Left lung (tissue), 10 donors: ENCODE results near the gene AKT3. TPM values are rescaled to one million over a fixed set of nuclear protein-coding genes. Genes with fewer than 3 reads are reported as not detected.

Experiments
- ATAC-seq: fragments of 200-7000 bp; cut with Tn5 transposase; one replicate; pipeline ENCODE4 v1.9.1; 2020; ENCODE audit warnings: moderate library complexity
- DNase-seq, 4 donors: peaks; one replicate each; pipeline ENCODE4 v3.0.0-alpha.2; 2013 to 2020
- H3K27ac ChIP-seq, 2 donors: fragments of 200-600 bp; sonication (generic) in 1 of 2; one replicate each; pipeline versions ENCODE4 v1.5.0 to v1.8.0; 2020 to 2021
- H3K27me3 ChIP-seq, 2 donors: fragments of 200-600 bp; sonication (generic) in 1 of 2; one replicate each; pipeline versions ENCODE4 v1.5.0 to v1.8.0; 2020 to 2021
- H3K36me3 ChIP-seq, 2 donors: fragments of 200-600 bp; sonication (generic) in 1 of 2; one replicate each; pipeline versions ENCODE4 v1.5.0 to v1.8.0; 2020 to 2021
- H3K4me1 ChIP-seq, 2 donors: fragments of 200-600 bp; one replicate each; pipeline ENCODE4 v1.8.0; 2021
- H3K4me3 ChIP-seq, 2 donors: fragments of 200-600 bp; sonication (generic) in 1 of 2; one replicate each; pipeline versions ENCODE4 v1.5.0 to v1.8.0; 2020 to 2021; ENCODE audit warnings: mild to moderate bottlenecking in 1 of 2
- H3K9me3 ChIP-seq, 2 donors: fragments of 200-600 bp; sonication (generic) in 1 of 2; one replicate each; pipeline versions ENCODE4 v1.5.0 to v1.8.0; 2020 to 2021
- CTCF ChIP-seq, 2 donors: fragments of 200-600 bp; sonication (generic) in 1 of 2; IDR thresholded peaks; one replicate each; pipeline versions ENCODE4 v1.5.0 to v1.8.0; 2021; ENCODE audit warnings: antibody characterized with exemption in 2 of 2
- intact Hi-C, 2 donors: fragments of 100-400 bp; cut with DNase I; formaldehyde crosslinking; loops; one replicate each; pipeline versions ENCODE4 v1.11.2 to v1.14.2; 2022
- polyA plus RNA-seq, 6 donors: library from polyadenylated mRNA; unstranded; fragments of 120-200 nt; gene quantifications; one replicate each; pipeline ENCODE4 v1.2.1, GENCODE V29; 2013; ENCODE audit not compliant: insufficient read length in 6 of 6
- total RNA-seq, 2 donors: library from RNA; stranded (reverse); fragmentation: NEBNext Ultra II Directional; extraction: Animal tissue kit (Norgen Biotek cat#: 25700); gene quantifications; one replicate each; pipeline ENCODE4 v1.2.1, GENCODE V29; 2021
- donor health status: DM: no; HTN: yes; CAD: no.
- donor health status: DM: no; HTN: no; CAD: no.

AKT3 gene
- total and polyA plus RNA-seq, 8 donors, result 24.1 to 44.9 (median 29.4) TPM

- H3K9me3 ChIP-seq, result peaks cover 0 to 6% of the 10 kb centered on the region in 2 donors
- DNase-seq (no peak), ATAC-seq (no peak)
- no peaks in the 10 kb centered on the region for H3K27me3 ChIP-seq
- H3K27ac ChIP-seq, result no peak overlapping the region
- TF ChIP-seq CTCF (IDR thresholded peaks at IDR 0.05), result no peak
- no peaks in the 10 kb centered on the region for H3K36me3 ChIP-seq
- intact Hi-C loops, result no loop called here
- no peaks in the 10 kb centered on the region for H3K4me1 ChIP-seq
- H3K4me3 ChIP-seq, result no peak overlapping the region
These were observed 277.1 kb downstream of the AKT3 start for GRCh38 chr1:243572940-243573339.

- H3K4me1 ChIP-seq, result no peaks in the 10 kb centered on the region
- no peak overlapping the region for H3K27ac ChIP-seq
- no peak for TF ChIP-seq CTCF (IDR thresholded peaks at IDR 0.05)
- H3K27me3 ChIP-seq, result no peaks in the 10 kb centered on the region
- H3K4me3 ChIP-seq, result no peak overlapping the region
- no peaks in the 10 kb centered on the region for H3K36me3 ChIP-seq
- H3K9me3 ChIP-seq, result no peaks in the 10 kb centered on the region
- DNase-seq (no peak), ATAC-seq (no peak)
- intact Hi-C loops, result no loop called here
These were observed 281.2 kb downstream of the AKT3 start for GRCh38 chr1:243568793-243569192.

GRCh38 chr1:243564814-243565213, 285.2 kb downstream of the AKT3 start:
- ATAC-seq (no peak), DNase-seq (no peak)
- intact Hi-C loops, result no loop called here
- no peaks in the 10 kb centered on the region for H3K9me3 ChIP-seq
- no peak overlapping the region for H3K4me3 ChIP-seq
- H3K4me1 ChIP-seq, result no peaks in the 10 kb centered on the region
- no peak for TF ChIP-seq CTCF (IDR thresholded peaks at IDR 0.05)
- H3K36me3 ChIP-seq, result peaks cover 0 to 13% of the 10 kb centered on the region in 2 donors
- H3K27ac ChIP-seq, result no peak overlapping the region
- no peaks in the 10 kb centered on the region for H3K27me3 ChIP-seq

- no peak for TF ChIP-seq CTCF (IDR thresholded peaks at IDR 0.05)
- Histone ChIP-seq H3K4me1 (no peaks in the 10 kb centered on the region), H3K4me3 (no peak overlapping the region), H3K27me3 (no peaks in the 10 kb centered on the region), H3K27ac (no peak overlapping the region), H3K36me3 (peaks cover 0 to 13% of the 10 kb centered on the region in 2 donors), H3K9me3 (no peaks in the 10 kb centered on the region)
- intact Hi-C loops, result no loop called here
- ATAC-seq, result no peak
- no peak for DNase-seq
These were observed 286.3 kb downstream of the AKT3 start for GRCh38 chr1:243563732-243564131.

GRCh38 chr1:243562473-243562872, 287.6 kb downstream of the AKT3 start:
- no peak overlapping the region for H3K4me3 ChIP-seq
- H3K4me1 ChIP-seq, result no peaks in the 10 kb centered on the region
- ATAC-seq (no peak), DNase-seq (no peak)
- H3K27ac ChIP-seq, result no peak overlapping the region
- no peaks in the 10 kb centered on the region for H3K27me3 ChIP-seq
- no peak for TF ChIP-seq CTCF (IDR thresholded peaks at IDR 0.05)
- H3K9me3 ChIP-seq, result no peaks in the 10 kb centered on the region
- H3K36me3 ChIP-seq, result peaks cover 0 to 13% of the 10 kb centered on the region in 2 donors
- intact Hi-C loops, result no loop called here
